Endothelial cell of umbilical vein (primary cell): ENCODE results near the gene HAP1. TPM values are rescaled to one million over a fixed set of nuclear protein-coding genes. Genes with fewer than 3 reads are reported as not detected.

Experiments
- BruUV-seq: library from RNA; stranded (reverse); fragments of 400-500 nt; replicated peaks from 2 replicates; lab custom pipeline; 2021; lab: Mats Ljungman, UMichigan
- CTCF ChIA-PET: fragments of 300-600, 350-600 bp; sonication (Branson Sonifier 250); formaldehyde crosslinking; loops from one replicate; lab custom pipeline; 2021; ENCODE audit warnings: antibody characterized with exemption, inconsistent platforms; lab: Charles Lee
- POLR2A ChIA-PET: fragments of 300-600, 350-600 bp; sonication (Branson Sonifier 250); formaldehyde crosslinking; loops from one replicate; lab custom pipeline; 2021; ENCODE audit warnings: antibody characterized with exemption, inconsistent platforms; lab: Charles Lee
- DNase-seq: peaks from one replicate; pipeline ENCODE4 v3.0.0-alpha.2; 2011; ENCODE audit warnings: low read depth, low spot score
- FAIRE-seq: peaks from 2 replicates; lab custom pipeline; 2011; peaks lifted over from hg19 to GRCh38; lab: Jason Lieb, UNC
- H2AFZ ChIP-seq: 2 replicates; pipeline ENCODE4 v1.6.0; 2012; ENCODE audit warnings: low read depth, low read length, control low read depth, inconsistent platforms
- H3K27ac ChIP-seq: 2 replicates; pipeline ENCODE4 v1.5.1; 2011; ENCODE audit warnings: low read depth, mild to moderate bottlenecking, control low read depth, low read length, moderate library complexity; ENCODE audit not compliant: insufficient read depth
- H3K27me3 ChIP-seq, 2 experiments: 2 replicates each; pipeline versions ENCODE4 v1.6.0 to v1.6.1; 2011; ENCODE audit warnings: low read length in 2 of 2, mixed read lengths in 1 of 2; ENCODE audit not compliant: control insufficient read depth in 2 of 2, insufficient read depth in 2 of 2
- H3K36me3 ChIP-seq, 2 experiments: 2 replicates in 1 of 2; 3 replicates in 1 of 2; pipeline ENCODE4 v1.5.1; 2011; ENCODE audit warnings: low read length in 2 of 2, mild to moderate bottlenecking in 1 of 2, moderate library complexity in 1 of 2; ENCODE audit not compliant: control insufficient read depth in 2 of 2, insufficient read depth in 2 of 2; ENCODE audit errors: extremely low read depth in 1 of 2
- H3K4me1 ChIP-seq: 3 replicates; pipeline ENCODE4 v1.5.1; 2011; ENCODE audit warnings: mild to moderate bottlenecking, low read length; ENCODE audit not compliant: control insufficient read depth, insufficient read depth; ENCODE audit errors: extremely low read depth
- H3K4me2 ChIP-seq: 2 replicates; pipeline ENCODE4 v1.6.1; 2011; ENCODE audit warnings: low read length, control low read depth, mixed read lengths; ENCODE audit not compliant: insufficient read depth
- H3K4me3 ChIP-seq, 3 experiments: fragments of 200-600 bp in 1 of 3; sonication (generic), shearing (Covaris generic) in 1 of 3; replicated peaks in 1 of 3; 2 replicates each; pipeline ENCODE4 v1.5.1; 2011 to 2016; ENCODE audit warnings: control low read depth in 3 of 3, low read length in 3 of 3, mild to moderate bottlenecking in 2 of 3, inconsistent platforms in 1 of 3, low read depth in 1 of 3, moderate library complexity in 1 of 3; ENCODE audit not compliant: insufficient read depth in 1 of 3
- H3K79me2 ChIP-seq: 2 replicates; pipeline ENCODE4 v1.6.0; 2012; ENCODE audit warnings: low read length, inconsistent platforms; ENCODE audit not compliant: control insufficient read depth, insufficient read depth
- H3K9ac ChIP-seq: replicated peaks from 2 replicates; pipeline ENCODE3; 2011; ENCODE audit warnings: low read length, control low read depth; ENCODE audit not compliant: insufficient read depth; ENCODE audit errors: extremely low read depth
- H3K9me1 ChIP-seq: replicated peaks from 3 replicates; pipeline ENCODE4 v1.6.0; 2011; ENCODE audit warnings: mild to moderate bottlenecking, low read length; ENCODE audit not compliant: control insufficient read depth, insufficient read depth; ENCODE audit errors: extremely low read depth
- H3K9me3 ChIP-seq: replicated peaks from 2 replicates; pipeline ENCODE4 v1.5.1; 2012; ENCODE audit warnings: low read length, inconsistent platforms; ENCODE audit not compliant: control insufficient read depth, insufficient read depth
- H4K20me1 ChIP-seq: replicated peaks from 2 replicates; pipeline ENCODE3; 2011; ENCODE audit warnings: mild to moderate bottlenecking, low read length; ENCODE audit not compliant: control insufficient read depth, insufficient read depth; ENCODE audit errors: extremely low read depth
- CTCF ChIP-seq, 2 donors: IDR thresholded peaks; 1 replicate in 1 of 2; 2 replicates in 1 of 2; pipeline ENCODE4 v1.5.1; 2011; ENCODE audit warnings: low read length in 2 of 2, mild to moderate bottlenecking in 2 of 2, moderate library complexity in 2 of 2, control low read depth in 1 of 2, inconsistent platforms in 1 of 2, low read depth in 1 of 2; ENCODE audit not compliant: insufficient read depth in 1 of 2; ENCODE audit errors: extremely low read depth in 1 of 2
- EZH2 ChIP-seq: IDR thresholded peaks from 2 replicates; pipeline ENCODE4 v1.6.1; 2012; ENCODE audit warnings: borderline replicate concordance, low read depth, mild to moderate bottlenecking, moderate library complexity, low read length, inconsistent platforms; ENCODE audit not compliant: severe bottlenecking
- FOS ChIP-seq: IDR thresholded peaks from 2 replicates; pipeline ENCODE4 v1.6.1; 2011; ENCODE audit warnings: mild to moderate bottlenecking, low read length, moderate library complexity, borderline replicate concordance; ENCODE audit not compliant: insufficient read depth
- GATA2 ChIP-seq: IDR thresholded peaks from 2 replicates; pipeline ENCODE4 v1.7.0; 2011; ENCODE audit warnings: low read depth, mild to moderate bottlenecking, moderate library complexity, mixed read lengths, low read length; ENCODE audit not compliant: insufficient read length, insufficient read depth
- JUN ChIP-seq: IDR thresholded peaks from 2 replicates; pipeline ENCODE4 v1.6.1; 2011; ENCODE audit warnings: borderline replicate concordance, low read depth; ENCODE audit not compliant: insufficient read length, insufficient read depth
- MAX ChIP-seq: IDR thresholded peaks from 2 replicates; pipeline ENCODE4 v1.6.1; 2011; ENCODE audit not compliant: insufficient read depth, insufficient read length
- MYC ChIP-seq: IDR thresholded peaks from one replicate; pipeline ENCODE4 v1.6.1; 2011; ENCODE audit warnings: mild to moderate bottlenecking, low read depth, low read length
- POLR2A ChIP-seq: IDR thresholded peaks from 2 replicates; pipeline ENCODE4 v1.6.1; 2012; ENCODE audit warnings: low read depth, mild to moderate bottlenecking, control low read depth, low read length
- POLR2AphosphoS5 ChIP-seq: IDR thresholded peaks from 2 replicates; pipeline ENCODE4 v1.6.1; 2012; ENCODE audit warnings: low read depth, mild to moderate bottlenecking, control low read depth, low read length, moderate library complexity; ENCODE audit not compliant: insufficient read depth
- dilution Hi-C: fragments of 300-500 bp; cut with MboI; formaldehyde crosslinking; loops from one replicate; pipeline ENCODE4 v1.15.0; 2019; ENCODE audit warnings: low sequenced_read_pairs; ENCODE audit not compliant: extremely low pct_ligation_motif_present
- intact Hi-C: fragments of 100-400 bp; cut with micrococcal nuclease; formaldehyde crosslinking; loops from one replicate; pipeline ENCODE4 v1.10.0; 2022
- polyA plus RNA-seq, 4 experiments: library from polyadenylated mRNA; depleted of rRNA in 3 of 4; stranded (reverse) in 3 of 4; unstranded in 1 of 4; fragments of >200 nt; gene quantifications; 2 replicates each; pipeline versions ENCODE4 v1.2.1 to v1.2.3, GENCODE V29; 2011 to 2012; ENCODE audit warnings: missing spikeins in 1 of 4
- total RNA-seq: library from RNA; stranded (reverse); gene quantifications from 2 replicates; pipeline ENCODE4 v1.2.3, GENCODE V29; 2021

Gene HAP1
- total and polyA plus RNA-seq, 2 donors (not counting 3 experiments of a cell fraction or from before 2014, with no cell fraction given), result 0.07 to 0.24 TPM

GRCh38 chr17:41751288-41751687 is 16.8 kb upstream of the HAP1 start:
- intact Hi-C loops, result no loop called here
- Histone ChIP-seq H3K4me2 (no peak overlapping the region), H2AFZ (no peak overlapping the region), H3K36me3 (peaks cover 0 to 29% of the 10 kb centered on the region in 2 experiments), H3K27ac (no peak overlapping the region), H3K9me1 (no peaks in the 10 kb centered on the region), H3K27me3 (no peaks in the 10 kb centered on the region), H3K4me3 (no peak overlapping the region), H3K79me2 (no peaks in the 10 kb centered on the region), H4K20me1 (no peaks in the 10 kb centered on the region), H3K9me3 (no peaks in the 10 kb centered on the region), H3K9ac (no peak overlapping the region), H3K4me1 (no peaks in the 10 kb centered on the region)
- FAIRE-seq (no peak), DNase-seq (no peak)
- dilution Hi-C loops, result no loop called here
- TF ChIP-seq POLR2A (no peak), EZH2 (no peak), GATA2 (no peak), FOS (no peak), MAX (no peak), JUN (no peak), MYC (no peak)
- CTCF ChIA-PET, result interaction anchor here (0.8 to 4.0 kb wide), 4 partner anchors 9 to 50 kb away, joined by 3 to 27 read pairs (median 16); partner anchors contain the start of gene JUP
- no TSS peak for BruUV-seq
- POLR2A ChIA-PET, result interaction anchor here (1.2 kb wide), 1 partner anchor 35 kb away, joined by 3 read pairs; no protein-coding TSS in a partner anchor

- Histone ChIP-seq H3K9ac (no peak overlapping the region), H3K4me3 (no peak overlapping the region), H3K27me3 (peaks cover 0 to under 1% of the 10 kb centered on the region in 2 experiments), H2AFZ (no peak overlapping the region), H4K20me1 (no peaks in the 10 kb centered on the region), H3K27ac (no peak overlapping the region), H3K4me1 (no peaks in the 10 kb centered on the region), H3K36me3 (peaks cover 0 to 26% of the 10 kb centered on the region in 2 experiments), H3K79me2 (no peaks in the 10 kb centered on the region), H3K9me1 (no peaks in the 10 kb centered on the region), H3K4me2 (no peak overlapping the region), H3K9me3 (no peaks in the 10 kb centered on the region)
- no TSS peak for BruUV-seq
- DNase-seq, result no peak
- no peak for TF ChIP-seq CTCF (IDR thresholded peaks at IDR 0.05; ENCODE audit: extremely low read depth in 1 of 2, insufficient read depth in 1 of 2, low read depth in 1 of 2, low read length in 2 of 2)
- TF ChIP-seq POLR2A, result no peak
- TF ChIP-seq JUN, result no peak
- no peak for TF ChIP-seq POLR2AphosphoS5
- no peak for TF ChIP-seq GATA2
- no peak for TF ChIP-seq FOS
- TF ChIP-seq MYC, result no peak
- TF ChIP-seq MAX, result no peak
- no peak for TF ChIP-seq EZH2
- ChIA-PET CTCF (interaction anchor here (0.8 to 4.0 kb wide), 4 partner anchors 10 to 50 kb away, joined by 3 to 27 read pairs (median 16); partner anchors contain the start of gene JUP), POLR2A (interaction anchor here (1.2 to 1.3 kb wide), 2 partner anchors 27 to 35 kb away, joined by 3 read pairs; no protein-coding TSS in a partner anchor)
- intact Hi-C loops, result no loop called here
- dilution Hi-C loops, result no loop called here
- FAIRE-seq, result no peak
Measured at GRCh38 chr17:41750862-41751261, 16.4 kb upstream of the HAP1 start.
